Uterus (tissue), 2 donors: Measurements from ENCODE around the gene VIPR1.

ENCODE experiments used
- CTCF ChIP-seq, 4 experiments: fragments of 200-600 bp in 2 of 4; fragments of 450-650 bp in 2 of 4; sonication (generic) in 2 of 4; IDR thresholded peaks; one replicate each; pipeline ENCODE4 v1.5.1; 2016 to 2019; ENCODE audit warnings: antibody characterized with exemption in 4 of 4, mild to moderate bottlenecking in 2 of 4, moderate library complexity in 1 of 4
- POLR2A ChIP-seq, 2 donors: fragments of 450-650 bp; IDR thresholded peaks; one replicate each; pipeline ENCODE4 v1.6.1; 2016; ENCODE audit warnings: antibody characterized with exemption in 2 of 2, mild to moderate bottlenecking in 1 of 2, moderate library complexity in 1 of 2

GRCh38 chr3:42500091-42500490, 2.4 kb upstream of the VIPR1 start:
- no peak for TF ChIP-seq CTCF (IDR thresholded peaks at IDR 0.05)
- no peak for TF ChIP-seq POLR2A (IDR thresholded peaks at IDR 0.05)
